Lower leg skin (tissue), 4 donors: ENCODE measurements around the gene TEAD3. TPM values are rescaled to one million over a fixed set of nuclear protein-coding genes. Genes with fewer than 3 reads are reported as not detected.
"Not testable (repeated sequence)": the region's sequence is repeated elsewhere in the genome, so short reads cannot be mapped to it uniquely, and the experiment has no call there.

Experiments used
- DNase-seq, 2 donors: peaks; one replicate each; pipeline ENCODE4 v3.0.0-alpha.2; 2019; ENCODE audit warnings: low spot score in 2 of 2
- H3K4me3 ChIP-seq: fragments of 200-600 bp; sonication (generic); 2 replicates; pipeline ENCODE4 v1.5.1; 2017; ENCODE audit warnings: mild to moderate bottlenecking, low read depth; ENCODE audit not compliant: poor library complexity, severe bottlenecking
- POLR2A ChIP-seq, 2 donors: fragments of 450-650 bp; IDR thresholded peaks; one replicate each; pipeline ENCODE4 v1.6.1; 2016 to 2017; ENCODE audit warnings: antibody characterized with exemption in 2 of 2, mild to moderate bottlenecking in 1 of 2, moderate library complexity in 1 of 2
- WGBS, 2 donors: methylation state at CpG; one replicate each; pipeline ENCODE4 v1.1.5; 2018; 5-methylcytosine and 5-hydroxymethylcytosine counted together
- intact Hi-C: fragments of 100-400 bp; cut with DNase I; formaldehyde crosslinking; loops from one replicate; pipeline ENCODE4 v1.15.0; 2023; ENCODE audit warnings: low total_unique reads
- total RNA-seq, 4 donors: library from RNA; depleted of rRNA; stranded (reverse); fragments of >200 nt; gene quantifications; one replicate each; pipeline ENCODE4 v1.1.0, GENCODE V29; 2016
- TF ChIP-seq, protein P1 (sequence below), 3 donors: fragments of 450-650 bp; IDR thresholded peaks; one replicate each; pipeline ENCODE4 v1.5.1; 2016; ENCODE audit warnings: antibody characterized with exemption in 3 of 3, mild to moderate bottlenecking in 3 of 3, moderate library complexity in 2 of 3

The TEAD3 gene
- 10 to 100 TPM; 51.3 to 73.2 (median 56.8) TPM for total RNA-seq

- intact Hi-C loops, result no loop called here
- H3K4me3 ChIP-seq, result peak within 1 kb of the TSS; percentile 78
- DNase-seq, result peak; percentile 31 to 94
- 1% methylated on average over 24 to 54 of the region's 98 CpGs for WGBS, 2 donors
- TF ChIP-seq, protein P1, sequence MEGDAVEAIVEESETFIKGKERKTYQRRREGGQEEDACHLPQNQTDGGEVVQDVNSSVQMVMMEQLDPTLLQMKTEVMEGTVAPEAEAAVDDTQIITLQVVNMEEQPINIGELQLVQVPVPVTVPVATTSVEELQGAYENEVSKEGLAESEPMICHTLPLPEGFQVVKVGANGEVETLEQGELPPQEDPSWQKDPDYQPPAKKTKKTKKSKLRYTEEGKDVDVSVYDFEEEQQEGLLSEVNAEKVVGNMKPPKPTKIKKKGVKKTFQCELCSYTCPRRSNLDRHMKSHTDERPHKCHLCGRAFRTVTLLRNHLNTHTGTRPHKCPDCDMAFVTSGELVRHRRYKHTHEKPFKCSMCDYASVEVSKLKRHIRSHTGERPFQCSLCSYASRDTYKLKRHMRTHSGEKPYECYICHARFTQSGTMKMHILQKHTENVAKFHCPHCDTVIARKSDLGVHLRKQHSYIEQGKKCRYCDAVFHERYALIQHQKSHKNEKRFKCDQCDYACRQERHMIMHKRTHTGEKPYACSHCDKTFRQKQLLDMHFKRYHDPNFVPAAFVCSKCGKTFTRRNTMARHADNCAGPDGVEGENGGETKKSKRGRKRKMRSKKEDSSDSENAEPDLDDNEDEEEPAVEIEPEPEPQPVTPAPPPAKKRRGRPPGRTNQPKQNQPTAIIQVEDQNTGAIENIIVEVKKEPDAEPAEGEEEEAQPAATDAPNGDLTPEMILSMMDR (IDR thresholded peaks at IDR 0.05), result no peak
- peak in 1 of 2 donors; percentile 18 for TF ChIP-seq POLR2A (IDR thresholded peaks at IDR 0.05)
These were observed at the start of gene TEAD3 for GRCh38 chr6:35496841-35497570. Gene TEAD3 (minus strand): TSS chr6:35497079.

DNA sequence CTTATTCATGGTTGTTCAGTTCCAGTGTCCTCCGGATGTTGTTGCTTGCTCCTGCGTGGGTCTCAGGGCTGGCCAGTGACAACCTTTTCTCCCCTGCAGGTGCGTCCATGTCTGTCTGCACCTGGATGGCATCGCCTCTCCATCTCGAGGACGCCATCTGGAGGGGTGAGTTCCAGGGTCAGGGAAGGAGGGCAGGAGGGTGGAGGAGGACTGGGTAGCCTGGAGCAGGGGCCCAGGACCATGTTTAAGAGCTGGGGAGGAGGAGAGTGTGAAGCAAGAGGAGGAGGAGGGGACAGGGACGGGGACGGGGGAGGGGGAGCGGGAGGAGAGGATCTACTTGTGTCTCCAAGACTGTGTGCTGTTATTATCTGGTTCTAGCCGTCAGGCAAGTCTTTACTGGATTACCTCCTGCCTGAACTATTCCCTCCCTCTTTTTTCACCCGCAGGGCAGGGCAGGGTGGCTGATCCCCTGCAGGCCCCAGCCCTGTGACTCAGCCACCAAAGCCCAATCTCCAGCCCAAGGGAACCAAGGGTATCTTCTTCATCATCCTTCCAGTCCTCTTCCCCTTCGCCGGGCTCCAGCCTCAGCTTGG lies 48.0 kb upstream of the TEAD3 start:
- intact Hi-C loops, result no loop called here
- 34 to 43% methylated on average over 13 of the region's 13 CpGs for WGBS, 2 donors
- no peak overlapping the region for H3K4me3 ChIP-seq
- DNase-seq, result no peak
- TF ChIP-seq POLR2A (IDR thresholded peaks at IDR 0.05), result no peak

- DNase-seq, result no peak
- H3K4me3 ChIP-seq, result no peak overlapping the region
- intact Hi-C loops, result no loop called here
- TF ChIP-seq POLR2A (IDR thresholded peaks at IDR 0.05), result no peak
- 84 to 85% methylated on average over 16 of the region's 16 CpGs for WGBS, 2 donors
These were observed 46.7 kb upstream of the TEAD3 start for GRCh38 chr6:35543459-35544193.

GRCh38 chr6:35541836-35542235 lies 45.0 kb upstream of the TEAD3 start:
- 76 to 84% methylated on average over 2 of the region's 2 CpGs for WGBS, 2 donors
- no peak for DNase-seq
- H3K4me3 ChIP-seq, result no peak overlapping the region
- intact Hi-C loops, result no loop called here
- TF ChIP-seq, protein P1 (IDR thresholded peaks at IDR 0.05), result no peak
- no peak for TF ChIP-seq POLR2A (IDR thresholded peaks at IDR 0.05)

DNA sequence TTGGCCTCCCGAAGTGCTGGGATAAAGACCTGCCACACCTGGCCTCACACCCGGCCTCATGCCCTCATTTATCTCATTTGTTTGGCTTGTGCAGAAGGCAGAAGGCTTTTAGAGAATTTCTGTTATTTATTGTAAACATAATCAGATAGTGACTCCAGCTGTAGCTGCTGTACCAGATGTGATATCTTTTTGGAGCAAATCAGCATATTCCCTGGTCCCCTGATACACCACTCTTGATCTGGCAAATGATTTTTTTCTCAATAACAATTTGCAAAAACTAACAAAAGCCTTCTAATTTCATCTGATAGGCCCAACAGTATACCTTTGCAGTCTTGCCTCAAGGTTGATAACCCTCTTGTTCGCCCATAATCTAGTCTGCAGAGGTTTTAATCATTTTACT lies 42.3 kb upstream of the TEAD3 start:
- 81 to 86% methylated on average over 3 of the region's 3 CpGs for WGBS, 2 donors
- TF ChIP-seq POLR2A (IDR thresholded peaks at IDR 0.05), result no peak
- TF ChIP-seq, protein P1 (IDR thresholded peaks at IDR 0.05), result no peak
- intact Hi-C loops, result no loop called here
- H3K4me3 ChIP-seq, result no peak overlapping the region
- DNase-seq, result no peak

DNA sequence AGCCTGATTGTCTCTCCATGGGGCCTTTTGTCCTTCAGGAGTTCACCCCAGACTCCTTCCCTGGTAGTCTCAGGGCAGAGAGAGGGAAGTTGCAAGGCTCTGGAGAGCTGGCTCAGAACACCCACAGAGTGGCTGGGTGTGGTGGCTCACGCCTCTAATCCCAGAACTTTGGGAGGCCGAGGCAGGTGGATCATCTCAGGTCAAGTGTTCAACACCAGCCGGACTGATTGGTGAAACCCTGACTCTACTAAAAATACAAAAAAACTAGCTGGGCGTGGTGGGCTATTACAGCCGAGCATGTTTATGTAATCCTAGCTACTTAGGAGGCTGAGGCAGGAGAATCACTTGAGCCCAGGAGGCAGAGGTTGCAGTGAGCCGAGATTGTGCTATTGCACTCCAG lies 39.0 kb upstream of the TEAD3 start:
- 78 to 87% methylated on average over 6 of the region's 6 CpGs for WGBS, 2 donors
- DNase-seq, intact Hi-C loops, H3K4me3 ChIP-seq: not testable (repeated sequence)
